Panc1 (cell line): Measurements from ENCODE around the gene TGFBI. TPM values are rescaled to one million over a fixed set of nuclear protein-coding genes. Genes with fewer than 3 reads are reported as not detected.

Experiments
- ATAC-seq: fragments of 200-7000 bp; cut with Tn5 transposase; 2 replicates; pipeline ENCODE4 v1.9.1; 2020; ENCODE audit warnings: mild to moderate bottlenecking, moderate library complexity
- BruUV-seq: library from RNA; stranded (reverse); fragments of 400-500 nt; replicated peaks from 2 replicates; lab custom pipeline; 2021; lab: Mats Ljungman, UMichigan
- CTCF ChIA-PET: fragments of 300-600 bp; sonication (Branson Sonifier 250); formaldehyde crosslinking; loops from one replicate; lab custom pipeline; 2022; ENCODE audit warnings: antibody characterized with exemption; lab: Charles Lee
- POLR2A ChIA-PET: fragments of 300-600 bp; sonication (Branson Sonifier 250); formaldehyde crosslinking; loops from one replicate; lab custom pipeline; 2022; ENCODE audit warnings: antibody characterized with exemption; lab: Charles Lee
- DNase-seq: peaks from one replicate; pipeline ENCODE4 v3.0.0-alpha.2; 2010; ENCODE audit warnings: low read depth, low spot score
- H3K27ac ChIP-seq: 2 replicates; pipeline ENCODE4 v1.5.1; 2011; ENCODE audit warnings: mild to moderate bottlenecking, low read length, inconsistent platforms
- H3K27me3 ChIP-seq: fragments of 200-500 bp; sonication (Bioruptor generic); 2 replicates; pipeline ENCODE4 v1.6.0; 2014; ENCODE audit warnings: low read length, inconsistent platforms; ENCODE audit not compliant: control insufficient read depth, insufficient read depth
- H3K36me3 ChIP-seq: fragments of 200-500 bp; sonication (Bioruptor generic); 2 replicates; pipeline ENCODE4 v1.5.1; 2014; ENCODE audit warnings: inconsistent platforms, mild to moderate bottlenecking, low read length, moderate library complexity; ENCODE audit not compliant: control insufficient read depth, insufficient read depth
- H3K4me1 ChIP-seq: 2 replicates; pipeline ENCODE4 v1.5.1; 2011; ENCODE audit warnings: inconsistent platforms, mild to moderate bottlenecking, low read length, moderate library complexity; ENCODE audit not compliant: control insufficient read depth, insufficient read depth
- H3K4me3 ChIP-seq, 2 experiments: 2 replicates each; pipeline ENCODE4 v1.5.1; 2011 to 2012; ENCODE audit warnings: low read depth in 2 of 2, low read length in 2 of 2, mild to moderate bottlenecking in 2 of 2, inconsistent platforms in 1 of 2, moderate library complexity in 1 of 2
- H3K9me3 ChIP-seq: fragments of 200-500 bp; sonication (Bioruptor generic); 2 replicates; pipeline ENCODE4 v1.5.1; 2014; ENCODE audit warnings: low read depth, mild to moderate bottlenecking, inconsistent platforms, low read length, moderate library complexity; ENCODE audit not compliant: control insufficient read depth, insufficient read depth
- CTCF ChIP-seq: fragments of 450-650 bp; IDR thresholded peaks from 2 replicates; pipeline ENCODE4 v1.5.1; 2017; ENCODE audit warnings: mild to moderate bottlenecking
- POLR2AphosphoS5 ChIP-seq: IDR thresholded peaks from 2 replicates; pipeline ENCODE4 v1.6.1; 2012; ENCODE audit warnings: mild to moderate bottlenecking, low read depth, low read length, moderate library complexity
- SIN3A ChIP-seq: IDR thresholded peaks from 2 replicates; pipeline ENCODE4 v1.6.1; 2012; ENCODE audit warnings: low read depth, mild to moderate bottlenecking, low read length, moderate library complexity, borderline replicate concordance; ENCODE audit not compliant: insufficient read depth
- TCF7L2 ChIP-seq: IDR thresholded peaks from 2 replicates; pipeline ENCODE4 v1.6.1; 2011; ENCODE audit warnings: mild to moderate bottlenecking, low read depth, low read length, inconsistent platforms
- in situ Hi-C: cut with HindIII; loops from 2 replicates; pipeline ENCODE4 v1.10.0; 2016; ENCODE audit warnings: low sequenced_read_pairs, low pct_unique_long_range_greater_than_20kb
- intact Hi-C: fragments of 100-400 bp; cut with micrococcal nuclease; formaldehyde crosslinking; loops from one replicate; pipeline ENCODE4 v1.10.0; 2022; ENCODE audit not compliant: unreplicated experiment
- total RNA-seq: library from RNA; stranded (reverse); gene quantifications from one replicate; pipeline ENCODE4 v1.2.1, GENCODE V29; 2021; ENCODE audit not compliant: unreplicated experiment
- TF ChIP-seq, protein P1 (sequence below), 2 experiments: IDR thresholded peaks; 2 replicates each; pipeline ENCODE4 v1.6.1; 2011 to 2012; ENCODE audit warnings: low read depth in 2 of 2, control low read depth in 1 of 2, low read length in 1 of 2, mild to moderate bottlenecking in 1 of 2, moderate library complexity in 1 of 2; ENCODE audit not compliant: insufficient read depth in 1 of 2

Gene TGFBI
- total RNA-seq, 1 experiment from 2014 or later = 314 TPM

GRCh38 chr5:136012041-136012804, 16.6 kb upstream of the TGFBI start:
- POLR2A ChIA-PET = no interaction called here

GRCh38 chr5:136013559-136013958, 15.2 kb upstream of the TGFBI start:
- intact Hi-C loops (no loop called here), in situ Hi-C loops (no loop called here)
- no peak for TF ChIP-seq POLR2AphosphoS5
- no peak for TF ChIP-seq SIN3A
- CTCF ChIA-PET = no interaction called here
- POLR2A ChIA-PET = no interaction called here
- no peaks in the 10 kb centered on the region for H3K4me1 ChIP-seq
- no peak for DNase-seq
- ATAC-seq = no peak
- H3K27me3 ChIP-seq = no peaks in the 10 kb centered on the region
- no peak overlapping the region for H3K4me3 ChIP-seq
- H3K36me3 ChIP-seq = no peaks in the 10 kb centered on the region
- no peak overlapping the region for H3K27ac ChIP-seq
- H3K9me3 ChIP-seq = no peaks in the 10 kb centered on the region
- no TSS peak for BruUV-seq

More at GRCh38 chr5:136012041-136012804, 16.6 kb upstream of the TGFBI start:
- Histone ChIP-seq H3K27me3 (no peaks in the 10 kb centered on the region), H3K36me3 (no peaks in the 10 kb centered on the region), H3K4me3 (no peak overlapping the region), H3K9me3 (no peaks in the 10 kb centered on the region), H3K27ac (no peak overlapping the region), H3K4me1 (no peaks in the 10 kb centered on the region)
- ATAC-seq (no peak), DNase-seq (no peak)
- CTCF ChIA-PET = no interaction called here
- no TSS peak for BruUV-seq
- intact Hi-C loops = no loop called here
- TF ChIP-seq, protein P1, sequence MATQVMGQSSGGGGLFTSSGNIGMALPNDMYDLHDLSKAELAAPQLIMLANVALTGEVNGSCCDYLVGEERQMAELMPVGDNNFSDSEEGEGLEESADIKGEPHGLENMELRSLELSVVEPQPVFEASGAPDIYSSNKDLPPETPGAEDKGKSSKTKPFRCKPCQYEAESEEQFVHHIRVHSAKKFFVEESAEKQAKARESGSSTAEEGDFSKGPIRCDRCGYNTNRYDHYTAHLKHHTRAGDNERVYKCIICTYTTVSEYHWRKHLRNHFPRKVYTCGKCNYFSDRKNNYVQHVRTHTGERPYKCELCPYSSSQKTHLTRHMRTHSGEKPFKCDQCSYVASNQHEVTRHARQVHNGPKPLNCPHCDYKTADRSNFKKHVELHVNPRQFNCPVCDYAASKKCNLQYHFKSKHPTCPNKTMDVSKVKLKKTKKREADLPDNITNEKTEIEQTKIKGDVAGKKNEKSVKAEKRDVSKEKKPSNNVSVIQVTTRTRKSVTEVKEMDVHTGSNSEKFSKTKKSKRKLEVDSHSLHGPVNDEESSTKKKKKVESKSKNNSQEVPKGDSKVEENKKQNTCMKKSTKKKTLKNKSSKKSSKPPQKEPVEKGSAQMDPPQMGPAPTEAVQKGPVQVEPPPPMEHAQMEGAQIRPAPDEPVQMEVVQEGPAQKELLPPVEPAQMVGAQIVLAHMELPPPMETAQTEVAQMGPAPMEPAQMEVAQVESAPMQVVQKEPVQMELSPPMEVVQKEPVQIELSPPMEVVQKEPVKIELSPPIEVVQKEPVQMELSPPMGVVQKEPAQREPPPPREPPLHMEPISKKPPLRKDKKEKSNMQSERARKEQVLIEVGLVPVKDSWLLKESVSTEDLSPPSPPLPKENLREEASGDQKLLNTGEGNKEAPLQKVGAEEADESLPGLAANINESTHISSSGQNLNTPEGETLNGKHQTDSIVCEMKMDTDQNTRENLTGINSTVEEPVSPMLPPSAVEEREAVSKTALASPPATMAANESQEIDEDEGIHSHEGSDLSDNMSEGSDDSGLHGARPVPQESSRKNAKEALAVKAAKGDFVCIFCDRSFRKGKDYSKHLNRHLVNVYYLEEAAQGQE (IDR thresholded peaks at IDR 0.05; ENCODE audit: insufficient read depth in 1 of 2, low read depth in 2 of 2, low read length in 1 of 2) = no peak
- TF ChIP-seq TCF7L2 (no peak), CTCF (no peak), SIN3A (no peak)
- in situ Hi-C loops = no loop called here
